MM.1S (cell line): ENCODE results near the gene ATP6V1F.

ENCODE experiments used
- CTCF ChIP-seq: fragments of 300-600 bp; sonication (generic); IDR thresholded peaks from 2 replicates; pipeline ENCODE4 v1.5.1; 2016; ENCODE audit warnings: antibody characterized with exemption, low read length, mixed read lengths
- EZH2phosphoT487 ChIP-seq: fragments of 300-600 bp; sonication (generic); IDR thresholded peaks from 2 replicates; pipeline ENCODE4 v1.6.1; 2018; ENCODE audit warnings: antibody characterized with exemption, low read length

- TF ChIP-seq EZH2phosphoT487 (no peak), CTCF (no peak)
These were observed 36.1 kb upstream of the ATP6V1F start for GRCh38 chr7:128826512-128826911.
